CD14-positive monocyte (primary cell): ENCODE data around the gene EYS. TPM values are rescaled to one million over a fixed set of nuclear protein-coding genes. Genes with fewer than 3 reads are reported as not detected.

Experiments
- DNase-seq, 3 donors: peaks; one replicate each; pipeline ENCODE4 v3.0.0-alpha.2; 2011 to 2022
- H2AFZ ChIP-seq: 2 replicates; pipeline ENCODE4 v1.6.0; 2012; ENCODE audit warnings: mild to moderate bottlenecking, low read depth, low read length, inconsistent platforms; ENCODE audit not compliant: insufficient read depth, poor library complexity, severe bottlenecking
- H3K27ac ChIP-seq, 2 donors: 1 replicate in 1 of 2; 2 replicates in 1 of 2; pipeline ENCODE4 v1.5.1; 2012 to 2013; ENCODE audit warnings: low read length in 2 of 2, control low read depth in 1 of 2, inconsistent platforms in 1 of 2, low read depth in 1 of 2, mild to moderate bottlenecking in 1 of 2
- H3K27me3 ChIP-seq, 2 donors: one replicate each; pipeline versions ENCODE4 v1.6.0 to v1.6.1; 2011 to 2013; ENCODE audit warnings: low read length in 2 of 2; ENCODE audit not compliant: control insufficient read depth in 2 of 2, insufficient read depth in 2 of 2
- H3K36me3 ChIP-seq, 2 donors: replicated peaks in 1 of 2; 1 replicate in 1 of 2; 2 replicates in 1 of 2; pipeline versions ENCODE4 v1.5.1 to v1.6.1; 2012 to 2013; ENCODE audit warnings: low read length in 2 of 2, control low read depth in 1 of 2, inconsistent platforms in 1 of 2, mild to moderate bottlenecking in 1 of 2; ENCODE audit not compliant: insufficient read depth in 2 of 2, control insufficient read depth in 1 of 2
- H3K4me1 ChIP-seq, 2 donors: 1 replicate in 1 of 2; 2 replicates in 1 of 2; pipeline versions ENCODE4 v1.5.1 to v1.6.1; 2012 to 2013; ENCODE audit warnings: low read length in 2 of 2, control low read depth in 1 of 2, inconsistent platforms in 1 of 2, mild to moderate bottlenecking in 1 of 2, moderate library complexity in 1 of 2; ENCODE audit not compliant: insufficient read depth in 2 of 2, control insufficient read depth in 1 of 2
- H3K4me2 ChIP-seq: replicated peaks from 2 replicates; pipeline ENCODE3; 2012; ENCODE audit warnings: low read length, moderate library complexity, mild to moderate bottlenecking; ENCODE audit not compliant: poor library complexity, severe bottlenecking; ENCODE audit errors: extremely low read depth
- H3K4me3 ChIP-seq, 3 experiments: fragments of 200-600 bp in 1 of 3; sonication (generic) in 1 of 3; replicated peaks in 1 of 3; 1 replicate in 2 of 3; 2 replicates in 1 of 3; pipeline ENCODE4 v1.5.1; 2011 to 2013; ENCODE audit warnings: low read length in 3 of 3, mild to moderate bottlenecking in 3 of 3, control low read depth in 2 of 3, low read depth in 2 of 3, inconsistent platforms in 1 of 3, moderate library complexity in 1 of 3
- H3K79me2 ChIP-seq: 2 replicates; pipeline ENCODE4 v1.6.0; 2012; ENCODE audit warnings: mild to moderate bottlenecking, control low read depth, inconsistent platforms, low read length, moderate library complexity; ENCODE audit not compliant: insufficient read depth
- H3K9ac ChIP-seq: 2 replicates; pipeline ENCODE4 v1.6.0; 2017; ENCODE audit warnings: low read length, mild to moderate bottlenecking; ENCODE audit not compliant: insufficient read depth, poor library complexity, severe bottlenecking
- H3K9me3 ChIP-seq, 2 donors: replicated peaks in 1 of 2; 1 replicate in 1 of 2; 2 replicates in 1 of 2; pipeline versions ENCODE4 v1.5.1 to v1.6.1; 2012 to 2013; ENCODE audit warnings: low read length in 2 of 2, control low read depth in 1 of 2; ENCODE audit not compliant: control insufficient read depth in 1 of 2, insufficient read depth in 1 of 2
- H4K20me1 ChIP-seq: 2 replicates; pipeline ENCODE4 v1.6.0; 2012; ENCODE audit warnings: mild to moderate bottlenecking, low read length, control low read depth, moderate library complexity; ENCODE audit not compliant: insufficient read depth
- H3K27ac Mint-ChIP-seq, 7 donors: one replicate each; pipeline ENCODE4 v1.8.0; 2020; ENCODE audit warnings: mild to moderate bottlenecking in 7 of 7, mixed read lengths in 7 of 7, moderate library complexity in 6 of 7, inconsistent platforms in 2 of 7
- H3K27me3 Mint-ChIP-seq, 3 donors: one replicate each; pipeline ENCODE4 v1.8.0; 2021 to 2022; ENCODE audit warnings: low read depth in 3 of 3, mild to moderate bottlenecking in 3 of 3, mixed read lengths in 3 of 3, moderate library complexity in 3 of 3, inconsistent platforms in 1 of 3
- H3K36me3 Mint-ChIP-seq, 2 donors: one replicate each; pipeline ENCODE4 v1.8.0; 2020; ENCODE audit warnings: mixed read lengths in 2 of 2, inconsistent platforms in 1 of 2, mild to moderate bottlenecking in 1 of 2
- H3K4me1 Mint-ChIP-seq: one replicate; pipeline ENCODE4 v1.8.0; 2020; ENCODE audit warnings: mild to moderate bottlenecking, mixed read lengths
- H3K4me3 Mint-ChIP-seq, 2 donors: one replicate each; pipeline ENCODE4 v1.8.0; 2020; ENCODE audit warnings: mild to moderate bottlenecking in 2 of 2, mixed read lengths in 2 of 2, moderate library complexity in 1 of 2
- H3K9me3 Mint-ChIP-seq, 7 donors: one replicate each; pipeline ENCODE4 v1.8.0; 2020 to 2022; ENCODE audit warnings: mixed read lengths in 7 of 7, mild to moderate bottlenecking in 6 of 7, moderate library complexity in 6 of 7, inconsistent platforms in 2 of 7
- WGBS: methylation state at CpG from one replicate; pipeline ENCODE4 v1.1.5; 2013; ENCODE audit warnings: missing lambda C conversion rate; ENCODE audit not compliant: insufficient coverage; 5-methylcytosine and 5-hydroxymethylcytosine counted together
- intact Hi-C, 2 donors: fragments of 100-400 bp; cut with micrococcal nuclease; formaldehyde crosslinking; loops; one replicate each; pipeline versions ENCODE4 v1.15.0 to v1.15.1; 2023
- polyA plus RNA-seq, 3 donors: library from polyadenylated mRNA; depleted of rRNA in 1 of 3; unstranded in 2 of 3; stranded (reverse) in 1 of 3; fragments of 300-500 nt in 2 of 3; fragments of >200 nt in 1 of 3; fragmentation: Illumina TruSeq in 2 of 3; gene quantifications; 1 replicate in 2 of 3; 2 replicates in 1 of 3; pipeline ENCODE4 v1.2.3, GENCODE V29; 2012 to 2021
- TF ChIP-seq, protein P1 (sequence below): fragments of 200-600 bp; IDR thresholded peaks from one replicate; pipeline ENCODE4 v1.8.0; 2022; ENCODE audit warnings: antibody characterized with exemption, mild to moderate bottlenecking

EYS gene
- polyA plus RNA-seq, 3 donors: 0.01 to 0.03 TPM; not detected in 1

DNA sequence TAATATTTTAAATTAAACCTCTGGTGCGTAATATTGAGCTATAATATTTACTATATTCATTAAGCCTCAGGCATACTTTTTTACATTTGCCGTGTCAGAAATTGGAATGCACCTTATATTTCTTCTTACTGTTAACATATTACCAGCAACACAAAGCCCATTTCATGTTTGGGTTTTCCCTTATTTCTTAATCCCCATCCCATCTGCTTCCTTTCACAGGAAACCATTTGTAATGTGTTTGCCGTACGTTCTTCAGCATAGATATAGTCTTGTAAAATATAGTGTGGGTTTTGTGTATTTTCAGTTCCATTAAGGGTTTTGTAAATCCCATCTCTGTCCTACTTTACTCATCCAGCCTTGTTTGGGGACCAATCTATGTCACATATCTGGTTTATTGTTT lies 6.5 kb downstream of the EYS start:
- Histone ChIP-seq H2AFZ (no peak overlapping the region), H3K9me3 (no peaks in the 10 kb centered on the region), H3K4me2 (no peak overlapping the region), H3K4me3 (no peak overlapping the region), H3K27ac (no peak overlapping the region), H3K4me1 (no peaks in the 10 kb centered on the region), H3K36me3 (no peaks in the 10 kb centered on the region), H3K27me3 (no peaks in the 10 kb centered on the region), H4K20me1 (no peaks in the 10 kb centered on the region), H3K79me2 (no peaks in the 10 kb centered on the region), H3K9ac (no peak overlapping the region)
- peaks cover 0 to 3% (median 0%) of the 10 kb centered on the region in 7 donors for H3K9me3 Mint-ChIP-seq
- H3K4me3 Mint-ChIP-seq: no peak overlapping the region
- DNase-seq: no peak
- intact Hi-C loops: no loop called here
- no peaks in the 10 kb centered on the region for H3K36me3 Mint-ChIP-seq
- no peaks in the 10 kb centered on the region for H3K27me3 Mint-ChIP-seq
- TF ChIP-seq, protein P1, sequence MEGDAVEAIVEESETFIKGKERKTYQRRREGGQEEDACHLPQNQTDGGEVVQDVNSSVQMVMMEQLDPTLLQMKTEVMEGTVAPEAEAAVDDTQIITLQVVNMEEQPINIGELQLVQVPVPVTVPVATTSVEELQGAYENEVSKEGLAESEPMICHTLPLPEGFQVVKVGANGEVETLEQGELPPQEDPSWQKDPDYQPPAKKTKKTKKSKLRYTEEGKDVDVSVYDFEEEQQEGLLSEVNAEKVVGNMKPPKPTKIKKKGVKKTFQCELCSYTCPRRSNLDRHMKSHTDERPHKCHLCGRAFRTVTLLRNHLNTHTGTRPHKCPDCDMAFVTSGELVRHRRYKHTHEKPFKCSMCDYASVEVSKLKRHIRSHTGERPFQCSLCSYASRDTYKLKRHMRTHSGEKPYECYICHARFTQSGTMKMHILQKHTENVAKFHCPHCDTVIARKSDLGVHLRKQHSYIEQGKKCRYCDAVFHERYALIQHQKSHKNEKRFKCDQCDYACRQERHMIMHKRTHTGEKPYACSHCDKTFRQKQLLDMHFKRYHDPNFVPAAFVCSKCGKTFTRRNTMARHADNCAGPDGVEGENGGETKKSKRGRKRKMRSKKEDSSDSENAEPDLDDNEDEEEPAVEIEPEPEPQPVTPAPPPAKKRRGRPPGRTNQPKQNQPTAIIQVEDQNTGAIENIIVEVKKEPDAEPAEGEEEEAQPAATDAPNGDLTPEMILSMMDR: no peak
- no CpG with 5 or more reads among the region's 4 CpGs for WGBS
- no peaks in the 10 kb centered on the region for H3K4me1 Mint-ChIP-seq
- no peak overlapping the region for H3K27ac Mint-ChIP-seq

DNA sequence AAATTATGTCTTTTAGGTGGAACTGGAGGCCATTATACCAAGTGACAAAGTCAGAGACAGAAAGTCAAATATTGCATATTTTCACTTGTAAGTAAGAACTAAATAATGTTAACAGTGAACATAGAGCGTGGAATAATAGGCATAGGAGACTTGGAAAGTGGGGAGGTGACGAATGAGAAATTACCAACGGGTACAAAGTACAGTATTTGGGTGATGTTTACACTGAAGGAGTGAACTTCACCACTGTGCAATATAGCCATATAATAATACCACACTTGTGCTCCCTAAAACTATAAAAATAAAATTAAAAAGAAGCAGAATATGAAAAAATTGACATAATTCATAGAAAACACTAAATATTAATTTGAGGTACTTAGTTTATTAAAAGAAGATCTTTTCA lies 14.9 kb downstream of the EYS start:
- Mint-ChIP-seq H3K4me3 (no peak overlapping the region), H3K4me1 (no peaks in the 10 kb centered on the region), H3K27ac (no peak overlapping the region), H3K27me3 (no peaks in the 10 kb centered on the region), H3K9me3 (peaks cover 2 to 11% (median 4%) of the 10 kb centered on the region in 7 donors), H3K36me3 (no peaks in the 10 kb centered on the region)
- WGBS: no CpG with 5 or more reads among the region's 3 CpGs
- Histone ChIP-seq H3K27ac (no peak overlapping the region), H3K9ac (no peak overlapping the region), H4K20me1 (no peaks in the 10 kb centered on the region), H3K36me3 (no peaks in the 10 kb centered on the region), H3K4me2 (no peak overlapping the region), H3K9me3 (peaks cover 0 to 6% of the 10 kb centered on the region in 2 donors), H2AFZ (no peak overlapping the region), H3K79me2 (no peaks in the 10 kb centered on the region), H3K27me3 (no peaks in the 10 kb centered on the region), H3K4me1 (no peaks in the 10 kb centered on the region), H3K4me3 (no peak overlapping the region)
- TF ChIP-seq, protein P1: no peak
- intact Hi-C loops: no loop called here
- DNase-seq: no peak
